EH (cell line): ENCODE data around the gene DNM1L.

Source experiments
- DNase-seq: peaks from one replicate; pipeline ENCODE4 v3.0.0-alpha.2; 2015; ENCODE audit warnings: low read depth

DNM1L gene

DNA sequence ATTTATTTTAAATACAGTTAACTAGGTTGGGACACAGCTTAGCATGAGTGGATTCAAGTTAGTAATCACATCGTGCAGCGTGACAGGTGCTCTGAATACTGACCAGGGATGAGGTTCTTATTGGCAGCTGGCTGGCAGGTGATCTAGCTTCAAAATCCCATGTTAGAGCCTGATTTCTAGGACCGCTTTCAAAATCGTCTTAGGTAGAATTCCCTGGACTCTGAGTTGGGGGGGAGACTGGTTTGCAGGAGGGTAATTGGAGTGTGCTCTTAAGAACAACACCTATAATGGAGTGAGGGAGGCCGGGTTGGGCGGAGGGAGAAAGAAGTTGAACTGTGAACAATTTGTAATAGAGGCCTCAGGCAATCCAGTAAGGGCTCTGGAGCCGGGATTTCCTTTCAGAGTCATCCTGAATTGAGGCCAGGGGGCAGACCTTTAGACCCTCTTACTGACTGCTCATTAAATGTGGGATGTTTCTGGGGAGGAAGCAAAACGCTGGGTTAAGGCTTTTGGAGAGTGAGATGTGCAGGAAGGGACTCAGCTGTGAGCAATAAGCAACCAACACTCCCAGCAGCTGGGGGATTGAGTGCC is 77.5 kb downstream of the DNM1L start:
- peak; percentile 17 for DNase-seq

DNA sequence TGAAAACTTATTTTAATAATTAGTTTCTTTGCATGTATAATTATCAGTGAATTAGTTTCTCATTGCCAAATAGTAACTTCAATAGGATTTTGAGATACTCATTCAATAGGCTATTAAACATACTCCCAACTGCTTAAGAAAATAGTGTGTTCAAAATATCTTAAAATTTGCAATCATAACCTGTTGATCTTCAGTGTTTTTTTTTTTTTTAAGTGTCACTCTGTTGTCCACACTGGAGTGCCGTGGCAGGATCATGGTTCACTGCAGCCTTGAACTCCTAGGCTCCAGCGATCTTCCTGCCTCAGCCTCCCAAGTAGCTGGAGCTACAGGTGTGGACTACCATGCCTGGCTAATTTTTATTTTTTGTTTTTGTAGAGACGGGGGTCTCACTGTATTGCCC is 78.1 kb downstream of the DNM1L start:
- no peak for DNase-seq

DNA sequence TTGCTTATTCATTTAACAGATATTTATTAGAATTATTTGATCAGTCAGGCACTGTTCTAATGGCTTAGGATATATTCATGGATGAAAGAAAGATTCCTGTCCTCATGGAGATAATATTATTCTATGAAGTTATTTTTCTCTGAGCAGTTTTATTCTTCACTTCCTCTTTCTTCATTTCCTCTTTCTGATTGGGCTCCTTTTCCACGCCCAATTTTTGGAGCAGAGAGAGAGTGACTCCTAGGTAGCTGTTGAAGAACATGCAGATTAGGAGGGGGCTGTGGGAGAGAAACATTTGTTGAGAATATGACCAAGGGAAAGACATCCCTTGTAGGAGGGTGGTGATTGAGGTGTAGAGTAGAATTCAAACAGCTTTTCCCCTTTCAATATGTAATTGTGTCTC is 82.6 kb downstream of the DNM1L start:
- DNase-seq: no peak

DNA sequence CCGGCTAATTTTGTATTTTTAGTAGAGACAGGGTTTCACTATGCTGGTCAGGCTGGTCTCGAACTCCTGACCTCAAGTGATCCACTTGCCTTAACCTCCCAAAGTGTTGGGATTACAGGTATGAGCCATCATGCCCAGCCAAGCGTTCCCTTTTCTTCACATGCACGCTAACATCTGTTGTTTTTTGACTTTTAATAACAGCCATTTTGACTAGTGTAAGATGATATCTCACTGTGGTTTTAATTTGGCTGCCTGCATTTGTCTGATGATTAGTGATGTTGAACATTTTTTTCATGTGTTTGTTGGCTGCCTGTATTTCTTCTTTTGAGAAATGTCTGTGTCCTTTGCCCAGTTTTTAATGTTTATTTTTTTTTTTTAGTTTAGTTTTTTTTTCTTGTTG is 86.8 kb downstream of the DNM1L start:
- DNase-seq: peak; percentile 2

DNA sequence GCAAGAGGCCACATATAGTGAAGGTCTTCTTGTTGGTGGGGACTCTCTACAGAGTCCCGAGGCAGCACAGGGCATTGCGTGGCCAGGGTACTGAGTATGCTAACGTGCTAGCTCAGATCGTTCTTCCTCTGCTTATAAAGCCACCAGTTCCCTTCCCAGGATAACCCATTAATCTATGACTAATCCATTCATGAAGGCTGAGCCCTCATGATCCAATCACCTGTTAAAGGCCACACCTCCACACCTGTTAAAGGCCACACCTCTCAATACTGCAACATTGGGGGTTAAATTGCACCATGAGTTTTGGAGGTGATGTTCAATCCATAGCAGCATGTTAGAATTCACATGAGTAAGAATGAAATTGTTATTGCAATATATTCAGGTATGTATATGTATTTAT is 89.4 kb downstream of the DNM1L start:
- DNase-seq: no peak

DNA sequence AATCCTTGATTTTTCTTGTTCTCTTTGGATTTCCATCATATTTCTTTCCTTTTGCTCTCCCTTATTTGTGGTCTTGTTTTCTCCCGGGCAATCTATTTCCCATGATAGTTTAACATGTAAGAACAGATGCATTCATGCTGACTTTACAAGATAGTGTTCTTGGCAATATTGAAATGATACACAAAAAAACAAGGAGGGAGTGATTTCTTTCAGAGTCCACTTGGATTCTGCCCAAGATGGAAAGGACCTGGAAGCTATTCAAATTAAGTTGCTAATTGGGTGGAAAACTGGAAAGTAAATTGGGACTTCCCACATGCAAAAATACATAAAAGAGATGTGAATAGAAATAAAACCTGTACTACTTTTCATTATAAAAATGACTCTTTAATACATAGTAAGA is 91.0 kb downstream of the DNM1L start:
- no peak for DNase-seq

DNA sequence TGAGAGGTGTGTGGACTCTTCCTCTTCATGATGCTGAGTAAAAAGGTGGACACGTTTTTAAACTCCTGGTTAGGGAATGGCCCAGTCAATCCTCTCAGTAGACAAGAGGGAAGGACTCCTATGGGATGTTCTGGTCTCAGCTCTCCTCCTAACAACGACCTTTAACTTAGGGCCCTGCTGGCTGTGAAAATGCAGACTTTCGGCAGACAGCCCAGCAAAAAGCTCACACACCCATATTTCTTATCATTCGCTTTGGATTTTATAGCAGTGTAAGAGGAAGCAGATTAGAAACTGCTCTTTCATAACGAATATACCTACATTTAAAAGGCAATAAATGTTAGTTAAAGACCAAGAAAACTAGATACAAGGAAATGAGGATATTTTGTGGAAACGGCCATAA is 94.6 kb downstream of the DNM1L start:
- no peak for DNase-seq

DNA sequence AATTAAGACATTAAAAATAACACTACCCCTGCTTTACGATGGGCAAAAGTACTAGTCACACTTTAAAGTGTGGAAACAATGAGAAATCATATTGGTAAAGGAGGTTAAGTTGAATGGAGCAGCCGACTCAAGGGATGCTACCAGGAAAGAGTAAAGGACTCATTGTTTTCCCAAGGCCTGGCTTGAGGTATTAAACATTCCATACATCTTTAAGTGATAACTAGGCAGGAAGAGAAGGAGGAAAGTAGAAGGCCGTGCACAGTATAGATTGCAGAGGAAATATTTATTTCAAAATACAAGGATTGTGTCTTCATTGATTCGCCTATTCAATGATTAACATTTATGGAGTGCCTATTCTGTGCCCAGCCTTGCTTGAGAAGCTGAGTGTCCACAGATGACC is 97.2 kb downstream of the DNM1L start:
- no peak for DNase-seq

DNA sequence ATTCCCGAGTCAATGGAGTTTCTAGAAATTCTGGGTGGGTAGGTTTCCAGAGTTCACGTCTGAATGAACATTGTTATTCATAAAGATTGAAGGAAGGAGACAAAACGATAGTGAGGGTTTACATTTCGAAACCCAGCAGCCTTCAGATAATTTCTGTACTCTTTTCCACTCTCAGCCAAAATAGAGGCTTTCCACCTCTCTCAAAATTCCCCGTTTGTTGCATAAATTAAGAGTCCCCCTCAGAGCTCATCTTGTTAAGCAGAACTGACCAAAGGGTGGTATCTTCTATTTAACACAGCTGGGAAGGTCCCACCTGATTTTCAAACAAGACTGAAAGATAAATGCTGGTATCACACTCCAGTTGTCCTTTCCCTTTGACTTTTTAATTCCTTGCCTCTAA is 98.1 kb downstream of the DNM1L start:
- DNase-seq: no peak

DNA sequence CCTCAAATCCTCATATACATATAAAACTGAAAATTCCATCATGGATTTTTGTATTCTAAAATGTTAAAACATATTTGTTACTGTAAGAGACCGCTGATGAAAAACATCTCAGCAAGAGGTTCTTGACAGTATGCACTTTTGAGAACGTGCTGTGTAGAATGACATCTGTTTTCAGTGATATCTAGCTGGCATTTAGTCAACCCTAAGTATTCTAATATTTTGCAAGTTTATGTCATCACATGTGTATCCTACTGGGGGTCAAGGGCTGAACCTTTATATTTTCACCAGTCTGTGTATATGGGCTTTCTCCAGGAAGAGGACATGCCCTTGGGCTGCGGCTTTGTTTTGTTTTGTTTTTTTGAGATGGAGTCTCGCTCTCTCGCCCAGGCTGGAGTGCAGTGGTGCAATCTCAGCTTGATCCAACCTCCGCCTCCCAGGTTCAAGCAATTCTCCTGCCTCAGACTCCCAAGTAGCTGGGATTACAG is 98.6 kb downstream of the DNM1L start:
- no peak for DNase-seq

DNA sequence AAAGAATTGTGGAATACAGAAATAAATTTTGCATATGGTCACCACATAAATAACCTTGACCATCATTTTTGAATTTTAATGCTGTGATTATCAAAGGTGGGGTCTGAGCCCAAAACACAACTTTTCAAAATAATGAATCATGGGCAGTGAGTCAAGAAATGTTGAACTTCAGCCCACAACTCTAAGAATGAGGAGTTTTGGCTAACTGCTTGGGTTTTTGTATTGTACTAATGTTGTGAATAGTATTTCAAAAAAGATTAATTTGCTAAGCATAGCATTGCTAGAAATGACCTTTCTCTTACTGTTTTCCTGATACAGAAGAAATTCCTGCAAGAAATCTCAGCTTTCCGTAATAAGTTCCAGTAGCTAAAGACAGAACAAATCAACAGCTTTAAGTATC is 101.0 kb downstream of the DNM1L start:
- no peak for DNase-seq

DNA sequence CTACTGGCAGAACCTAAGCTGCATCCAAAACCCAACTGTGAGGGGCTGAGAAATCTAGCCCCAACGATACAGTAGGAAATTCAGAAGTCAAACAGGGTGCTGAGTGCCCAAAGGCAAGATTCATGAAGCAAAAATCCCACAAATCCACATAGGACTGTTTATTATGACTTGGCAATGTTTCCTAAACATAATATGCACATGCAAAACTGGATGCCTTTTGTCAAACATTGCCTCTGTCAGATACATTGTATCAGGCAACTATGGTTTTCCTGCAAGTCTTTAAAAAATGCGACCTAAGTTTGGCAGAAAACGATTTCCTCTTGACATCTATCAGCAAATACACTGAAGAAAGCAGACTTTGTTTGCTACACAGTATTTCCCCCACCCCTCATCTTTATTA is 103.9 kb downstream of the DNM1L start:
- no peak for DNase-seq

DNA sequence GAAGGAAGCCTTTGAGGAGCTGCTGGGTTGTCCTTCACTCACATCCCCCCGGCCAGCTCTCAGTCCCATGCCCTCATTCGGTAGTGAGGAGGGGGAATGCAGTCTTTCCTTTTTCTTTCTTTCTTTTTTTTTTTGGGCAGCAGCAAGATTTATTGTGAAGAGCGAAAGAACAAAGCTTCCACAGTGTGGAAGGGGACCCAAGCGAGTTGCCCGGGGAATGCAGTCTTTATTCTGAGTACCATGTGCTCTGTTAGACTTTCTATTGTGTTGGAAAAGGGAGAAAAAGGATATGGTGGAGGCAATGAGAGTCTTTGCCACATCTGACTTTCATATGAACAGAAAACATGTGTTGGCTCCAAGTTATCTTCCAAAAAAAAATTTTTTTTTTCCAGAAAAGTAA is 106.5 kb downstream of the DNM1L start:
- no peak for DNase-seq

DNA sequence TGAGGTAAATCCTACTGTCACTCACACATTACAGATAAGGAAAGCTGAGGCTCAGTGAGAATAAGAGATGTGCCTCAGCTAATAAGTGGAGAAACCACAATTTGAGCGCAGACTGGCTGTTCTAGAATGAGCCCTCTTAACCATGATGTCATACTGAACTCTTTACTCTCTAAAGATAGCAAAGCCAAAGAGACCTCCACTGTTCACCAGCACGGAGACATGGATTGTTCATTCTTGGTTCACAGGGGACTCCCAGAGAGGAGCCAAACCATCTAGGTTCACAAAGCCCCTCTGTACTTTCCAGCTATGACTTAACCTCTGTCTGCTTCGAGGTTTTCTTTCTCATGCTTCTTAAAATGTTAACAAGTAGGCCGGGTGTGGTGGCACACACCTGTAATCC is 109.3 kb downstream of the DNM1L start:
- no peak for DNase-seq

DNA sequence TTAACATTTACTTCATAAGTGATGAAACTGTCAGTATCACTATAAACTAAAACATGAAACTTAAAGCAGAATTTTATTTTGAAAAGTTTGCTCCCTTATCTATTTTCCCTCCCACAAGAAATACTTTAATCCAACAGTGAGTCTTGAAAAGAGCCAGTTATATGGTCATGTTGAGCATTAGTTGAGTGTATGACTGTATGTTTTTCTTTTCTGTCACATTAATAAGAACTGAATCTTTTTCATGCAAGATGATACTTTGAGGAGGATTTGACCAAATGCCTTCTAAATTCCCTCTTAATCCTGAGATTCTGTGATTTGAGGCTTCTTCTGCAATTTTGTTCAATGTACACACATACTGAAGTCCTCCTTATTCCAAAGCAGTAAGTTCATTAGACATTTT is 110.3 kb downstream of the DNM1L start:
- no peak for DNase-seq

DNA sequence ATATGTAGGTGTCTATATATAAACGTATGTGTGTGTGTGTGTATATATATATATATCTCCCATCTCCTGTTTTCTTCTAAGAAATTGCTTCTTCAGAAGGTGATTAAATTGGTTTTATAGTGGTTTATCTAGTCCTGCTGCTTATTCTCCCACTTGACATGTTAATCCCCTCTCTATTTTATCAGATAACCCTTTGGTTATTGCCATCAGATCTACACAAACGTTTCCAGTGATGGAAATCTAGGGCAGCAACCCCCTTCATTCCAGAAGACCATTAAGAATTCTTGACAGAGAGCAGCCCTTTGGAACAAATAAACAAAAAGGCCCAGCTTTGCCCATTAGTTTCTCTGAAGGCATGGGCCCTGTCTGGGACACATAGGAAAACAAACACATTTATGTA is 110.8 kb downstream of the DNM1L start:
- DNase-seq: no peak

DNA sequence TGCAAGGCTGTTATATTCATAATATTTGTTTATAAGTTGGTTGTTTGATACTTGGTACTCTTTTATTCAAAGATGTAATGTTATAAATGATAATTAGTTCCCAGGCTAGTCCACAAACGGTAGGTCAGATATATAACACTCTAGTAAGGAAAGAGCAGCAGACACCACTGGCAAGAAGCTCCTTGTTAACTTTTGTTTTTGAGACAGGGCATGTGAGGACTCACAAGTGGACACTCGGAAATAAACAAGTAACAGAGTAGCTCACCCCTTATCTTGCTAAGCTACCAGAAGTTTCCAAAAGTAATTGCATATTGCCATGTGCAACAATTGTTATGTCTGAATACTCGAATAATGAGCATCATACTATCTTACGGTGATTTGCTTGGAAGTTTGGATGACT is 115.2 kb downstream of the DNM1L start:
- DNase-seq: no peak
